Subcutaneous abdominal adipose tissue (tissue), 5 donors: ENCODE measurements around the gene FBXO2.

ENCODE experiments used
- H3K27ac ChIP-seq: one replicate; pipeline ENCODE4 v1.7.0; 2013; ENCODE audit warnings: low read depth, mild to moderate bottlenecking, inconsistent platforms, low read length, moderate library complexity
- H3K27me3 ChIP-seq, 5 donors: one replicate each; pipeline ENCODE4 v1.7.0; 2013; ENCODE audit warnings: low read length in 5 of 5, inconsistent platforms in 1 of 5; ENCODE audit not compliant: control insufficient read depth in 5 of 5, insufficient read depth in 4 of 5
- H3K36me3 ChIP-seq, 5 donors: one replicate each; pipeline ENCODE4 v1.7.0; 2013; ENCODE audit warnings: low read length in 5 of 5; ENCODE audit not compliant: control insufficient read depth in 5 of 5, insufficient read depth in 5 of 5
- H3K4me1 ChIP-seq, 5 donors: one replicate each; pipeline ENCODE4 v1.7.0; 2013; ENCODE audit warnings: low read length in 5 of 5, mild to moderate bottlenecking in 3 of 5, moderate library complexity in 1 of 5; ENCODE audit not compliant: control insufficient read depth in 5 of 5, insufficient read depth in 5 of 5
- H3K4me3 ChIP-seq, 5 donors: one replicate each; pipeline ENCODE4 v1.7.0; 2013; ENCODE audit warnings: low read length in 5 of 5, low read depth in 1 of 5
- H3K9ac ChIP-seq, 5 donors: one replicate each; pipeline ENCODE4 v1.7.0; 2013; ENCODE audit warnings: low read length in 5 of 5, mild to moderate bottlenecking in 4 of 5, moderate library complexity in 3 of 5
- H3K9me3 ChIP-seq, 5 donors: one replicate each; pipeline ENCODE4 v1.7.0; 2013; ENCODE audit warnings: low read length in 5 of 5; ENCODE audit not compliant: control insufficient read depth in 5 of 5
- donor health status: healthy.
- donor health status: healthy.
- donor health status: healthy.
- donor health status: healthy.
- donor health status: healthy.

FBXO2 gene

DNA sequence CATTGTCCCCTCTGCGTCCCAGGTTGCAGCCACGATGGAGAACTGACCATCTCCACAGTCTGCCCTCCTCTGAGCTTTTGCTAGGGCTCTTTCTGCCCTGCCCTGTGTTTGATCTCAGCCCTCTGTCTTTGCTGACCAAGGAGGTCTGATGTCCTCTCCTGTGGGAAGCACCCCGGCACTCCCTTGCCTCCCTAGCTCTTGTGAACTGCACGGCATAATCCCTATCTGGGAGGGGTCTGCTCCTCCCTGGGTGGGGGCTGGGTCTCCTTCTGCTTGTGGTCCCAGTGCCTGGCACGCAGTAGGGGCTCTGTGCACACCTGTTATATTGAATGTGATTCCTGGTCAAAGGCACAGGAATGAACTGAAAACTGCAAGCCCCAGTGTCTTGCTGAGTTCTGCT is 39.7 kb upstream of the FBXO2 start:
- Histone ChIP-seq H3K4me3 (no peak overlapping the region), H3K9ac (no peak overlapping the region), H3K27ac (no peak overlapping the region), H3K27me3 (peaks cover 38 to 66% (median 50%) of the 10 kb centered on the region in 5 donors), H3K9me3 (no peaks in the 10 kb centered on the region), H3K4me1 (peaks cover 0 to 25% (median 8%) of the 10 kb centered on the region in 5 donors), H3K36me3 (no peaks in the 10 kb centered on the region)

DNA sequence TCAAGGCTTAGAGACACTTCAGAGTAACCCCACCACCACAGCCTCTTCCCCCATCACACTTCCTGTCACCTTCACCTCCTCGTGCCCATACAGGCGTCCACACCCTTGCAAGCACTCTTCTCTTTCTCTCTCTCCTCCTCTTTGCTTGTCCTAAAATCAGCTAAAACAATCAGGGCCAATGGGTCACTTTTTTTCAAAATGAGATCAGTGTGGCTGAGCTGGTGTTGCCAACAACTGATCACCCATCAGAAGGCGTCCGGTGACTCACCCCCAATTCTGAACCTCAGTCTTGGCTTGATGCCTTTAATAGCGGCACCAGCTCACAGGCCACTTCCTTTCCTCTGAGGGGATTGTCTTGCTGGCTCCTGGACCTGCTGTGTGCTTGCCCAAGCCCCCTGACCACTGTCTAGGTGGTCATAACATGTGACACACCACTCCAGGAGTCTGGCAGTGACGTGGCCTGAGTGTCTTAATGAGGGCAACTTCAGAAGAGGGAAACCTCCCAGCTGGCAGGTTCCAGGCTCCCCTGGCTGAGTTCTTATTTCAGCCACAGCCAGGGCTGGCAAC is 38.9 kb upstream of the FBXO2 start:
- Histone ChIP-seq H3K27me3 (peaks cover 40 to 70% (median 48%) of the 10 kb centered on the region in 5 donors), H3K4me1 (peaks cover 0 to 25% (median 8%) of the 10 kb centered on the region in 5 donors), H3K9me3 (no peaks in the 10 kb centered on the region), H3K9ac (no peak overlapping the region), H3K36me3 (no peaks in the 10 kb centered on the region), H3K27ac (no peak overlapping the region), H3K4me3 (no peak overlapping the region)

DNA sequence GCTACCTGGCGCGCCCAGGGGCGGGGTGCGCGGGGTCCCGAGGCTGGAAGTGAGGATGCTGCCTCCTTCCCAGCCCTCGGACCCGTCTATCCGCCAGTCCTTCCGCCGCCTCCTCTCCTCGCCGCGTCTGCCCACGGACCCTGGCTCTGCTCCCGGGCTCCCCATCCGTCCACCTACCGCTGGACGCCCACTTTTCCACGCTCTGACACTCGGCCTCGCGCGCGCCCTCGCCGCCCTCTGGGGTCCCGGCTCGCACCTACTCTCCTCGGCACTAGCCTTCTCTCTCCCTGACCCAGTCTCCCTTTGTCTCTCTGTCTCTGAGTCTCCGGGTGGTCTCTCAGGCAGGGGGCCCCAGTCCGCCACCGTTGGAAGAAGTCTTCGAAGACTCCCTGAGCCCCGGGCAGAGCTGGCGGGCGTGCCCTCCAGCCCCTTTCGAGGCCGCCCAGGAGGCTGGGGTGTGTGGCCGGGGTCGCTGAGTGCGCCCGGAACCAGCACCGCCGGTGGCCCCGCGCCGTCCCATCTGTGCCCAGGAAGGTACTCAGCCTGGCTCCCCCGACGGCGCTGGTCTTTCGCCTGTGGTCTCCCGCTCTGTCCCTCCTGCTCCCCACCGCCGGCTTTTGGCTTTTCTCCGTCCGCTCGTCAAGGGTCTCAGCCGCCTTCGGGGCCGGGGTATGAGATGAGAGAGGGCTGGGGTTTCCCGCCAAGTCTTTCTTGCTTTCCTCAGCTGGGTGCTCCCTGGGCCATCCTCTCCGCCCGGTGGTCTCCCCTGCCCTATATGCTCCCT is 37.9 kb upstream of the FBXO2 start:
- H3K9ac ChIP-seq = no peak overlapping the region
- H3K9me3 ChIP-seq = no peaks in the 10 kb centered on the region
- H3K4me3 ChIP-seq = no peak overlapping the region
- H3K27ac ChIP-seq = no peak overlapping the region
- H3K27me3 ChIP-seq = peaks cover 35 to 61% (median 49%) of the 10 kb centered on the region in 5 donors
- H3K4me1 ChIP-seq = peaks cover 0 to 25% (median 8%) of the 10 kb centered on the region in 5 donors
- H3K36me3 ChIP-seq = no peaks in the 10 kb centered on the region

DNA sequence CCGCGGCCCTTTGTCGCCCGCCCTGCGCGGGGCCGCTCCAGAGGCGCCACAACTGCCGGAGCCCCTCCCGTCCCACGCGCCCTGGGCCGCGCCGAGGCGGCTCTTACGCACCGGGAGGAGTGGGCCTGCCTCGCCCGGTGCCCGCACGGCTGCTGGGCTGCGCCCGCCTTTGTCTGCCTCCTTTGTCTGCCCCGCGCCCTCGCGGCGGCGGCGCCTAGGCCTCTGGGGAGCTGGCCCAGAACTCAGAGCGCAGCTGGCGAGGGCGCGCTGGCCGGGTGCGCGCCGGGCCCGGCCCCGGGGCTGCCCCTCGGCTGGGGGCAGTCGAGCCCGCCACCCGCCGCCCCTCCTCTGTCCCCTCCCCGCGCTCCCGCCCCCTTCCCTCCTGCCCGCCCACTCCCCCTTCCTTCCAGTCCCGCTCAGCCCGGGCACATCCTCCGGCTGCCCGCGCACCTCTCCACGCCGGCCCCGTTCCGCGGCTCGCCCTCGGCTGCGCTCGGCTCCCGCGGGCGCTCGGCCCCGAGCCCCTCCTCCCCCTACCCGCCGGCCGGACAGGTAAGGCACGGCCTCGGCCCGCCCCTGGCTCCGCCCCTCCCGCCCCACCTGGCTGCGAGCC is 37.2 kb upstream of the FBXO2 start, which contains the start of gene DRAXIN:
TSS of gene DRAXIN (plus strand) at position 409 of the 613 bp plus-strand sequence. CDS start 14,549 bp downstream, outside the sequence.
- H3K4me3 ChIP-seq = peak within 1 kb of the TSS in 3 of 5 donors; percentile 31 to 35 (median 31)
- H3K9ac ChIP-seq = no peak within 1 kb of the TSS
- H3K9me3 ChIP-seq = no peaks in the 10 kb centered on the region
- no peak within 1 kb of the TSS for H3K27ac ChIP-seq
- H3K4me1 ChIP-seq = peaks cover 0 to 25% (median 8%) of the 10 kb centered on the region in 5 donors
- H3K27me3 ChIP-seq = peaks cover 35 to 60% (median 49%) of the 10 kb centered on the region in 5 donors
- no peaks in the 10 kb centered on the region for H3K36me3 ChIP-seq

DNA sequence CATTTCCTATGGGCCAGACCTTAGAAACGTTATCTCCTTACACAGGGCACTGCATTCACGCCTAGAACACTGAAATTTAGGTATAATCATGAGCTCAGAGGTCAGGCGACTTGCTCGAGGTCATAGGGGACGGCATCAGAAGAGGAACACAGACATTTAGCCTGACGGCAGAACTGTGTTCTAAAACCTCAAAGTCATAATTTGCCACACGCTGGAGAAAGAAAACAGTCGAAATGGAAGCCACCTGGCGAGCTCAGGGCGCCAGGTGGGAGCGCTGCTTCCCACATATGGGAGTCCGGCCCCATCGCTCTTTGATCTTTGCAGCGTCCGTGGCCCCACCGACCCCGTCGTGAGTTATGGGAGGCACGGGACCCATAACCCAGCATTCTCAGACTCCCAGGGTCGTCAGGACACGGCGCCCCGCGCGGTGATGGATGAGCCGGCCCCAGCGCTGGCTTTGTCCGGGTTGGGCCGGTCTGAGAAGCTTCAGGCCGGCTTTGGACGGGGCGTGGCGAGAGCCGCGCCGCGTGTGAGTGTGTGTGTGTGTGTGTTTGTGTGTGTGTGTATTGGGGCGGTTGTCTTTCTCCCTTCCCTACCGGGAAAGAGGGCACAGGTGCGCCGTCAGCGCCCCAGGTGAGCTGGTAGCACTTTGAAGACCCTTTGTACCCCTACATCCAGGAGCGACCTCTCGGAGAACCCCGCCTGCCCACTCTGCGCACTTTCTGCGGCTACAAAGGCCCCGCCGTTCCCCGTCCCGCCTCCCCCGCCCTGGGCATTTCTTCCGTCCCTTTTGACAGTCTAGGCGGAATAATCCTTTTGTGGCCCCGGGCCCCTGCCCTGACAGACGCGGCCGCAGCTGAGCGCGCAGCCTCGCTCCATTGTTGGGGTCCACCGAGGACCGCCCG is 36.4 kb upstream of the FBXO2 start:
- no peaks in the 10 kb centered on the region for H3K36me3 ChIP-seq
- peaks cover 35 to 56% (median 49%) of the 10 kb centered on the region in 5 donors for H3K27me3 ChIP-seq
- peaks cover 0 to 25% (median 8%) of the 10 kb centered on the region in 5 donors for H3K4me1 ChIP-seq
- no peaks in the 10 kb centered on the region for H3K9me3 ChIP-seq
- no peak overlapping the region for H3K27ac ChIP-seq
- no peak overlapping the region for H3K9ac ChIP-seq
- peak overlapping the region in 3 of 5 donors; percentile 31 to 35 (median 31) for H3K4me3 ChIP-seq

DNA sequence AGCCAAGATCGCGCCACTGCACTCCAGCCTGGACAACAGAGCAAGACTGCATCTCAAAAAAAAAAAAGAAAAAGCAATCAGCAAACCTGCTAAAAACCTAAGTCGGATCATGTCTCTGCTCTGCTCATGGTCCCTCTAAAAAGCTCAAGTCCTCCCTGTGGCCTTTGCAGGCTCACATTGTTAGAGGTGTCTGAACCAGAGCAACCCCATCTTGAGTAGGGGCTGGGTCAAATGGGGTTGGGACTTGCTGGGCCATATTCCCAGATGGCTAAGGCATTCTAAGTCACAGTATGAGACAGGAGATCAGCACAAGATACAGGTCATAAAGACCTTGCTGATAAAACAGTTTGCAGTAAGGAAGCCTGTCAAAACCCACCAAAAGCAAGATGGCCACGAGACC is 34.3 kb upstream of the FBXO2 start:
- Histone ChIP-seq H3K27ac (no peak overlapping the region), H3K9ac (no peak overlapping the region), H3K4me3 (no peak overlapping the region), H3K27me3 (peaks cover 22 to 50% (median 35%) of the 10 kb centered on the region in 5 donors), H3K4me1 (peaks cover 0 to 25% (median 8%) of the 10 kb centered on the region in 5 donors), H3K36me3 (no peaks in the 10 kb centered on the region), H3K9me3 (no peaks in the 10 kb centered on the region)

DNA sequence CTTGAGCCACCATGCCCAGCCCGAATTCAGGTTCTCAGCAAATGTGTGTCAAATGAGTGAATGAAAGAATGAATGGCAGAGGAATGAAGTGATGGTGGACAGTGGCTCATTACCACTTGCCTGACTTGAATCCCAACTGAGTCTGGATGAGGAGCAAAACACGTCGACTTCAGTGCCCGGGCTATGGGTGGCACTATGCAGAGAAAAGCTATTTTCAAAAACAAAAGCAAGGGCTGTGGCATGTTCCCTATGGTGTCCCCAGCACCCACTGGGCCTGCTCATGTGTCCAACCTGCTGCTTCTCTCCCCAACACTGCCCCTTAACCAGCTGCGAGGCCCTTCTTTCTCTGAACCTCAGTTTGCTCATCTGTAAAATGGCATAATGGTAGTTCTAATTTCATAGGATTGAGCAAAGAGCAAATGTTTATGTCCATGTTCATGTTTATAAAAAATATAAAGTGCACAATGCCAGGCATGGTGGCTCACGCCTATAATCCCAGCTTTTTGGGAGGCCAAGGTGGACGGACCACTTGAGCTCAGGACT is 31.1 kb upstream of the FBXO2 start:
- Histone ChIP-seq H3K4me3 (no peak overlapping the region), H3K9me3 (no peaks in the 10 kb centered on the region), H3K27me3 (peaks cover 3 to 25% (median 12%) of the 10 kb centered on the region in 5 donors), H3K27ac (no peak overlapping the region), H3K36me3 (no peaks in the 10 kb centered on the region), H3K9ac (no peak overlapping the region), H3K4me1 (peaks cover 1 to 16% (median 14%) of the 10 kb centered on the region in 5 donors)

DNA sequence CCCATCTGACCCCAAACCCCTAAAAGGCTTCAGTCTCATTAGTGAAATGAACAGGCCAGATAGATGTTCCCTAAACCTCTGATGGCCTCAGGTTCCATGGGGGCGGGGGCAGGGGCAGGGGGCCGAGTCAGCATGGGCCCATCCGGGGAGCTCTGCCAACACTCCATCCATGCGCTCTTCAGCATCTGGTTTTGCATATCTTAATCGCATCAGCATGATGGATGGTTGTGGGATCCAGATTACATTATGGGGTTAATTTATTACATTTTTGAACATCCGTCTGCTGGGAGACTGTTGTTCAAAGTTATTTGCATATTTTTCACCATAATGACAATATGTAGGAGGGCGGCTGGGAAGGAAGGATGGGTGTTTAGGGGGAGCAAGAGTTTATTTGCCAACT is 29.8 kb upstream of the FBXO2 start:
- Histone ChIP-seq H3K27me3 (peaks cover 0 to 17% (median 6%) of the 10 kb centered on the region in 5 donors), H3K4me3 (no peak overlapping the region)

DNA sequence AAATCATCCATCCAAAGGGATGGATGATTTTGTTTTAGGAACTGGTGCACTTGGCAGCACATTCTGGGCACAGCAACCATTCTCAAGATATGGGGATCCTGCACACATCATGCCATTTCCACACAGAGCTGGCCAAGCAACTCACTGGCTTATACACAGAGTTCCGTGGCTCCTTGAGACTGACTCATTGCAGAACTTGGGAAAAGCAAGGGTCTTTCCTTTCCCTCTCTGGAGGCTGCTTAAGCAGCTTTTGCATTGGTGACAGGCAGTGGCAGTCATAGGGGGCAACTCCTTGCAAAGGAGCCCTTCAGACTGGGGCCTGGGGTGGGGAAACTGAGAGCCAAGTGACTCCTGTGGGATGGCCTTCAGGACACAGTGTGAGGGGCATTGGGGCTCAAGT is 28.6 kb upstream of the FBXO2 start:
- Histone ChIP-seq H3K36me3 (no peaks in the 10 kb centered on the region), H3K4me3 (no peak overlapping the region), H3K27me3 (peaks cover 0 to 12% (median 0%) of the 10 kb centered on the region in 5 donors), H3K27ac (no peak overlapping the region), H3K9ac (no peak overlapping the region), H3K9me3 (no peaks in the 10 kb centered on the region), H3K4me1 (peaks cover 1 to 20% (median 17%) of the 10 kb centered on the region in 5 donors)

More for the DNA sequence above, 29.8 kb upstream of the FBXO2 start:
- Histone ChIP-seq H3K9ac (no peak overlapping the region), H3K27ac (no peak overlapping the region), H3K4me1 (peaks cover 1 to 20% (median 17%) of the 10 kb centered on the region in 5 donors), H3K36me3 (no peaks in the 10 kb centered on the region), H3K9me3 (no peaks in the 10 kb centered on the region)
